LNCaP clone FGC (cell line): ENCODE results near the gene TAS2R60.

Experiments used
- DNase-seq: peaks from one replicate; pipeline ENCODE4 v3.0.0-alpha.2; 2011; ENCODE audit warnings: low read depth
- H3K4me3 ChIP-seq: 2 replicates; pipeline ENCODE4 v1.5.1; 2011; ENCODE audit warnings: mild to moderate bottlenecking, low read depth, low read length, control low read depth
- CTCF ChIP-seq: IDR thresholded peaks from 2 replicates; pipeline ENCODE4 v1.5.1; 2012; ENCODE audit warnings: mild to moderate bottlenecking; ENCODE audit not compliant: control insufficient read depth, insufficient read depth; ENCODE audit errors: extremely low read depth

The TAS2R60 gene

GRCh38 chr7:143406002-143406357 lies 37.3 kb upstream of the TAS2R60 start:
- no peak for TF ChIP-seq CTCF
- H3K4me3 ChIP-seq: no peak overlapping the region
- DNase-seq: no peak

- DNase-seq: no peak
- no peak for TF ChIP-seq CTCF
- H3K4me3 ChIP-seq: peak overlapping the region; percentile 71
Measured at GRCh38 chr7:143407287-143408251, 35.7 kb upstream of the TAS2R60 start.

- no peak for TF ChIP-seq CTCF
- H3K4me3 ChIP-seq: peak overlapping the region; percentile 71
- DNase-seq: no peak
Measured at GRCh38 chr7:143408252-143408685, 35.0 kb upstream of the TAS2R60 start.

- peak; percentile 88 for DNase-seq
- TF ChIP-seq CTCF: peak; percentile 66
- peak within 1 kb of the TSS; percentile 71 for H3K4me3 ChIP-seq
Measured at GRCh38 chr7:143408686-143409561, 34.3 kb upstream of the TAS2R60 start, which contains the start of gene EPHA1. Gene EPHA1, minus strand, starts transcription at chr7:143408856. Its CDS starts 51 bp downstream, at chr7:143408805.

- H3K4me3 ChIP-seq: no peak overlapping the region
- TF ChIP-seq CTCF: no peak
- DNase-seq: no peak
Measured at GRCh38 chr7:143410521-143411004, 32.7 kb upstream of the TAS2R60 start.

GRCh38 chr7:143411976-143412708 lies 31.1 kb upstream of the TAS2R60 start:
- H3K4me3 ChIP-seq: no peak overlapping the region
- TF ChIP-seq CTCF: no peak
- DNase-seq: no peak
